Measurements from ENCODE around the gene CDC42SE1. TPM values are rescaled to one million over a fixed set of nuclear protein-coding genes. Genes with fewer than 3 reads are reported as not detected.
A peak's percentile ranks its signal among the peaks of the same experiment; 100 is the strongest.

CDC42SE1 gene
- total and polyA plus RNA-seq, 7 donors: 35.4 to 82.8 (median 48.7) TPM

DNA sequence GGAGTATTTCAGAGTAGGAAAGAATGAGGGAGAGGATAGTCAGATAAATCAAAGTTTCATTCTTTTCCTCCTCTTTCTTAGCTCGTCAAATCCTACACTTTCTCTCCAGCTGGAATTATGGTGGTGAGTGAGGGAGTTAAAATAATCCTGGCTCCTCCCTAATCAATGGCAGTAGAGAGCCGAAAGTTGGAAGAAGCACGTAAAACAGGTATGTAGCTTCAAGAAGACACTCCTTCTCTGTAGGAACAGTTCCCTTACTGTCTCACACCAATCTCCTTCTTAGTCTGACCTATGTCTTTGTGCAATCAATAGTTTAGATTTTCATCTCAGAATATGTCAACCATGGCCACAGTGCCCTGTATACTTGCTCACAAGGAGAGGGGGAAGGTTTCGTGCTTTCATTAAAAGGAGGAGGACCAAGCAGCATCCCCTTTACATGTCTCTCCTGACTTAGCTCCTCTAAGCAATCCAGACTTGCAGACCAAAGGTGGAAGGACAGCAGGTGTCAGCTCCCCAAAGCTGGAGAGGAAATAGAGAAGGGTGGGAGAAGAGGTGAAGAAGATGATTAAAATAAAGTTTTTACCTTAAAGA, 53.6 kb downstream of the CDC42SE1 start:
- intact Hi-C loops (cut with DNase I): loop anchor here (1.0 kb wide), 1 partner anchor 31 kb away; no protein-coding TSS in a partner anchor

DNA sequence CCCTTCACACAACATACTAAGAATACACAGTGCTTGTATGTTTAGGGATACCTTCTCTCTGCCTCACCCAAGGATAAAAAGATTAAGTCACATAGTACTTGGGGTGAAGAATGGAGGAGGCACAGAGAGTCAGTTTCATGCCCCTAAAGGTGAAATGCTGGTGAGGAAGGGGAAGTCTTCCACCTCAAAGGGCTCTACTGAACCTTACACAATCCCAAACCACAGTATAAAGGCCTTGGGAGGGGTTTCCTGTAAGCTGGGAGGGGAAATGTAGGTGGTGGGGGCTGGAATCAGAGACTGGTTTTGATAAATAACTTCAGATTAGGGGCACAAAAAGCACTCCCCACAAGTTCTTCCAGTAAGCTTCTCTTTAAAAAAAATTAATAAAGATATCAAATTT, 56.2 kb downstream of the CDC42SE1 start:
- H3K27ac ChIP-seq: peak overlapping the region in 3 of 4 donors; percentile 6 to 37 (median 33)
- H3K36me3 ChIP-seq: peaks cover 9 to 41% (median 20%) of the 10 kb centered on the region in 4 donors
- DNase-seq: no peak
- intact Hi-C loops (cut with DNase I): no loop called here
- H3K9me3 ChIP-seq: no peaks in the 10 kb centered on the region
- TF ChIP-seq, protein P1, sequence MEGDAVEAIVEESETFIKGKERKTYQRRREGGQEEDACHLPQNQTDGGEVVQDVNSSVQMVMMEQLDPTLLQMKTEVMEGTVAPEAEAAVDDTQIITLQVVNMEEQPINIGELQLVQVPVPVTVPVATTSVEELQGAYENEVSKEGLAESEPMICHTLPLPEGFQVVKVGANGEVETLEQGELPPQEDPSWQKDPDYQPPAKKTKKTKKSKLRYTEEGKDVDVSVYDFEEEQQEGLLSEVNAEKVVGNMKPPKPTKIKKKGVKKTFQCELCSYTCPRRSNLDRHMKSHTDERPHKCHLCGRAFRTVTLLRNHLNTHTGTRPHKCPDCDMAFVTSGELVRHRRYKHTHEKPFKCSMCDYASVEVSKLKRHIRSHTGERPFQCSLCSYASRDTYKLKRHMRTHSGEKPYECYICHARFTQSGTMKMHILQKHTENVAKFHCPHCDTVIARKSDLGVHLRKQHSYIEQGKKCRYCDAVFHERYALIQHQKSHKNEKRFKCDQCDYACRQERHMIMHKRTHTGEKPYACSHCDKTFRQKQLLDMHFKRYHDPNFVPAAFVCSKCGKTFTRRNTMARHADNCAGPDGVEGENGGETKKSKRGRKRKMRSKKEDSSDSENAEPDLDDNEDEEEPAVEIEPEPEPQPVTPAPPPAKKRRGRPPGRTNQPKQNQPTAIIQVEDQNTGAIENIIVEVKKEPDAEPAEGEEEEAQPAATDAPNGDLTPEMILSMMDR (IDR thresholded peaks at IDR 0.05): no peak
- H3K4me1 ChIP-seq: peaks cover 0 to 55% (median 48%) of the 10 kb centered on the region in 4 donors
- H3K27me3 ChIP-seq: no peaks in the 10 kb centered on the region
- H3K4me3 ChIP-seq: peak overlapping the region in 2 of 4 donors; percentile 56 to 63

More for the DNA sequence above, 53.6 kb downstream of the CDC42SE1 start:
- H3K27ac ChIP-seq: peak overlapping the region; percentile 85 to 93 (median 88)
- H3K36me3 ChIP-seq: peaks cover 0 to 16% (median 6%) of the 10 kb centered on the region in 4 donors
- peak overlapping the region; percentile 56 to 73 (median 64) for H3K4me3 ChIP-seq
- 9 to 23% methylated on average over 4 of the region's 4 CpGs for WGBS, 2 donors
- H3K9me3 ChIP-seq: no peaks in the 10 kb centered on the region
- no peak for DNase-seq
- no peak for TF ChIP-seq EP300 (IDR thresholded peaks at IDR 0.05)
- no peak for TF ChIP-seq POLR2A (IDR thresholded peaks at IDR 0.05)
- no peak for TF ChIP-seq POLR2AphosphoS5 (IDR thresholded peaks at IDR 0.05)
- TF ChIP-seq, protein P1 (IDR thresholded peaks at IDR 0.05): no peak
- H3K4me1 ChIP-seq: peaks cover 0 to 72% (median 60%) of the 10 kb centered on the region in 4 donors
- no peaks in the 10 kb centered on the region for H3K27me3 ChIP-seq

DNA sequence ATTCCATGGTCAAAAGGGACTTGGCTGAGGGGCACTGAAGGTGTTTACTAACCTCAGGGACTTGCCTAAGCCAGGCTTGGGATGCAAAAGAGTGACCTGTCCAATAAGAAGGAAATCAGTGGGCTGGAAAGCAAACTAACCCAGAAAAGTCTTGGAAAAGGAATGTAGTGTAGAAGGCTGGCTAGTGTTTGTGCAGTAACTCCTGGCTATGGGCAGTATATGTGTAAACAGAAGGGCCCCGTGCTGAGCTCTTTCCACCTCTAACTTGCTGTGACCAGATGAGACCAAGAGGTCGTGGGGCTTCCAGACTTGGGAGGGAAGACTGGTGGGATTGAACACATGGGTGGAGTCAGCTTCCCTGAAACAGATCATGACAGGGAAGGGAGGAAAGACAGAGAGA, 56.8 kb downstream of the CDC42SE1 start:
- H3K27me3 ChIP-seq: no peaks in the 10 kb centered on the region
- H3K9me3 ChIP-seq: no peaks in the 10 kb centered on the region
- H3K4me3 ChIP-seq: no peak overlapping the region
- peak overlapping the region in 1 of 4 donors; percentile 6 for H3K27ac ChIP-seq
- H3K4me1 ChIP-seq: peaks cover 0 to 50% (median 43%) of the 10 kb centered on the region in 4 donors
- intact Hi-C loops (cut with DNase I): no loop called here
- no peak for DNase-seq
- peaks cover 9 to 47% (median 23%) of the 10 kb centered on the region in 4 donors for H3K36me3 ChIP-seq
- WGBS, 2 donors: 37 to 48% methylated on average over 2 of the region's 2 CpGs
- TF ChIP-seq POLR2A (IDR thresholded peaks at IDR 0.05): no peak
- no peak for TF ChIP-seq EP300 (IDR thresholded peaks at IDR 0.05)
- TF ChIP-seq, protein P1 (IDR thresholded peaks at IDR 0.05): no peak
- TF ChIP-seq POLR2AphosphoS5 (IDR thresholded peaks at IDR 0.05): no peak

DNA sequence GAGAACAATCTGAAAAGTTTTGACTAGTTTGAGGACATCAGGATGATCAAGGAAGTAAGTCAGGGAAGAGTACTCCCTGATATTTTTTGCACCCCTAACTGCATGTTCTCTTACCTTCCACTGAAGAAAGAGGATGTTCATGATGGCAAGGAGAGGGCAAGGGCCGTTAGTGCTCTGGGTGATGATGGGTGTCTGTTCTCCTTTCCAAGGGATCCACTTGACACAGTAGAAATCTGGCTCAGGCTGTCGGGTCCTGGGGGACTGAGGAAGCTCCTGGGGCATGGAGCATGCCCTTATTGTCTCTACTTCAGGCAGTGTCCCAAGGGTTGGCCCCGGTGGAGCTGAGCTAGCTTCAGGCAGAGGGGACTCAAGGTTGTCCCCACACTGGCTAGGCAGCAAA, 57.4 kb downstream of the CDC42SE1 start:
- TF ChIP-seq EP300 (IDR thresholded peaks at IDR 0.05): no peak
- no peak for TF ChIP-seq POLR2AphosphoS5 (IDR thresholded peaks at IDR 0.05)
- TF ChIP-seq POLR2A (IDR thresholded peaks at IDR 0.05): no peak
- TF ChIP-seq, protein P1 (IDR thresholded peaks at IDR 0.05): no peak
- Histone ChIP-seq H3K4me3 (no peak overlapping the region), H3K36me3 (peaks cover 9 to 53% (median 29%) of the 10 kb centered on the region in 4 donors), H3K27me3 (no peaks in the 10 kb centered on the region), H3K9me3 (no peaks in the 10 kb centered on the region), H3K4me1 (peaks cover 0 to 45% (median 38%) of the 10 kb centered on the region in 4 donors), H3K27ac (no peak overlapping the region)
- no peak for DNase-seq
- 86% methylated on average over 3 of the region's 3 CpGs for WGBS, 2 donors
- intact Hi-C loops (cut with DNase I): no loop called here

GRCh38 chr1:151001602-151002001, 57.8 kb downstream of the CDC42SE1 start:
- 85 to 89% methylated on average over 4 of the region's 4 CpGs for WGBS, 2 donors
- intact Hi-C loops (cut with DNase I): no loop called here
- H3K9me3 ChIP-seq: no peaks in the 10 kb centered on the region
- TF ChIP-seq POLR2A (IDR thresholded peaks at IDR 0.05): no peak
- no peak for TF ChIP-seq EP300 (IDR thresholded peaks at IDR 0.05)
- TF ChIP-seq POLR2AphosphoS5 (IDR thresholded peaks at IDR 0.05): no peak
- TF ChIP-seq, protein P1 (IDR thresholded peaks at IDR 0.05): no peak
- H3K27me3 ChIP-seq: no peaks in the 10 kb centered on the region
- no peak for DNase-seq
- H3K4me1 ChIP-seq: peaks cover 0 to 42% (median 35%) of the 10 kb centered on the region in 4 donors
- no peak overlapping the region for H3K27ac ChIP-seq
- peaks cover 9 to 57% (median 33%) of the 10 kb centered on the region in 4 donors for H3K36me3 ChIP-seq
- H3K4me3 ChIP-seq: no peak overlapping the region

Measured in sigmoid colon (tissue), 7 donors.